ENCODE data around the gene ITPK1. TPM values are rescaled to one million over a fixed set of nuclear protein-coding genes. Genes with fewer than 3 reads are reported as not detected.

ITPK1 gene
- total RNA-seq, 4 donors from 2014 or later: 64.8 to 235 (median 128) TPM

- no peak for DNase-seq
- Histone ChIP-seq H3K27ac (peak overlapping the region; percentile 86 to 91 (median 88)), H3K36me3 (no peaks in the 10 kb centered on the region), H3K4me3 (no peak overlapping the region), H3K9me3 (no peaks in the 10 kb centered on the region), H3K27me3 (no peaks in the 10 kb centered on the region), H3K4me1 (peaks cover 86 to 100% (median 95%) of the 10 kb centered on the region in 4 donors)
- TF ChIP-seq EP300 (IDR thresholded peaks at IDR 0.05; ENCODE audit: low read depth): no peak
- TF ChIP-seq, protein P1, sequence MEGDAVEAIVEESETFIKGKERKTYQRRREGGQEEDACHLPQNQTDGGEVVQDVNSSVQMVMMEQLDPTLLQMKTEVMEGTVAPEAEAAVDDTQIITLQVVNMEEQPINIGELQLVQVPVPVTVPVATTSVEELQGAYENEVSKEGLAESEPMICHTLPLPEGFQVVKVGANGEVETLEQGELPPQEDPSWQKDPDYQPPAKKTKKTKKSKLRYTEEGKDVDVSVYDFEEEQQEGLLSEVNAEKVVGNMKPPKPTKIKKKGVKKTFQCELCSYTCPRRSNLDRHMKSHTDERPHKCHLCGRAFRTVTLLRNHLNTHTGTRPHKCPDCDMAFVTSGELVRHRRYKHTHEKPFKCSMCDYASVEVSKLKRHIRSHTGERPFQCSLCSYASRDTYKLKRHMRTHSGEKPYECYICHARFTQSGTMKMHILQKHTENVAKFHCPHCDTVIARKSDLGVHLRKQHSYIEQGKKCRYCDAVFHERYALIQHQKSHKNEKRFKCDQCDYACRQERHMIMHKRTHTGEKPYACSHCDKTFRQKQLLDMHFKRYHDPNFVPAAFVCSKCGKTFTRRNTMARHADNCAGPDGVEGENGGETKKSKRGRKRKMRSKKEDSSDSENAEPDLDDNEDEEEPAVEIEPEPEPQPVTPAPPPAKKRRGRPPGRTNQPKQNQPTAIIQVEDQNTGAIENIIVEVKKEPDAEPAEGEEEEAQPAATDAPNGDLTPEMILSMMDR (IDR thresholded peaks at IDR 0.05): no peak
- no peak for TF ChIP-seq POLR2AphosphoS5 (IDR thresholded peaks at IDR 0.05)
- TF ChIP-seq POLR2A (IDR thresholded peaks at IDR 0.05): no peak
- in situ Hi-C loops (cut with MboI; ENCODE audit: low pct_ligation_motif_present in 1 of 4, low pct_unique_long_range_greater_than_20kb in 1 of 4, low sequenced_read_pairs in 3 of 4) (no loop called here), intact Hi-C loops (cut with DNase I; ENCODE audit: low total_unique reads) (no loop called here)
- WGBS, 2 donors (ENCODE audit: low coverage in 1 of 2): 81% methylated on average over 2 of the region's 2 CpGs; no CpG with 5 or more reads in 1 of the 2 donors
Measured at GRCh38 chr14:93048843-93049242, 66.9 kb downstream of the ITPK1 start.

DNA sequence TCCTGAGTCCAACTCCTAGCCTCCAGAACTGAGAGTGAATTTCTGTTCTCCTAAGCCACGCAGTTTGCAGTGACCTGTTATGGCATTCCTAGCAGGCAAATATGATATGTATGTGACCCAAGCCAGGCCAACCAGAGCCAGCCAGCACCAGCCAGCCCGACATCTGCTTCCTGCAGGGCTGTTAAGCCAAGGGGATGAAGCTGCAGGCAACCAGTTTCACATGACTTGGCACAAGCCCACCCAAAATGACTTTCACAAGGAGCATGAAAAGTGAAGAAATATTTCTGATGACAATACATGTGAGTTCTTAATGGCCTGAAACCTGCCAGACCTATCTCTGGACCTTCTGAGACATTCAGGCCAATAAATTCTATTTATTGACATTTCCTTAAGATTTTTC lies 68.1 kb downstream of the ITPK1 start:
- TF ChIP-seq POLR2AphosphoS5 (IDR thresholded peaks at IDR 0.05) (no peak), POLR2A (IDR thresholded peaks at IDR 0.05) (no peak), EP300 (IDR thresholded peaks at IDR 0.05; ENCODE audit: low read depth) (no peak)
- TF ChIP-seq, protein P1 (IDR thresholded peaks at IDR 0.05): no peak
- Histone ChIP-seq H3K4me3 (no peak overlapping the region), H3K9me3 (no peaks in the 10 kb centered on the region), H3K27ac (peak overlapping the region; percentile 86 to 91 (median 90)), H3K4me1 (peaks cover 87 to 100% (median 96%) of the 10 kb centered on the region in 4 donors), H3K27me3 (no peaks in the 10 kb centered on the region), H3K36me3 (no peaks in the 10 kb centered on the region)
- WGBS, 2 donors (ENCODE audit: low coverage in 1 of 2): 80% methylated on average over 2 of the region's 2 CpGs; no CpG with 5 or more reads in 1 of the 2 donors
- in situ Hi-C loops (cut with MboI; ENCODE audit: low pct_ligation_motif_present in 1 of 4, low pct_unique_long_range_greater_than_20kb in 1 of 4, low sequenced_read_pairs in 3 of 4): no loop called here
- intact Hi-C loops (cut with DNase I; ENCODE audit: low total_unique reads): no loop called here
- DNase-seq: no peak

- peak overlapping the region; percentile 86 to 91 (median 90) for H3K27ac ChIP-seq
- intact Hi-C loops (cut with DNase I; ENCODE audit: low total_unique reads): no loop called here
- H3K36me3 ChIP-seq: no peaks in the 10 kb centered on the region
- peaks cover 87 to 100% (median 96%) of the 10 kb centered on the region in 4 donors for H3K4me1 ChIP-seq
- no peaks in the 10 kb centered on the region for H3K27me3 ChIP-seq
- in situ Hi-C loops (cut with MboI; ENCODE audit: low pct_ligation_motif_present in 1 of 4, low pct_unique_long_range_greater_than_20kb in 1 of 4, low sequenced_read_pairs in 3 of 4): no loop called here
- WGBS, 2 donors (ENCODE audit: low coverage in 1 of 2): 80 to 98% methylated on average over 1 to 4 of the region's 4 CpGs
- H3K4me3 ChIP-seq: no peak overlapping the region
- H3K9me3 ChIP-seq: no peaks in the 10 kb centered on the region
- TF ChIP-seq POLR2A (IDR thresholded peaks at IDR 0.05) (no peak), EP300 (IDR thresholded peaks at IDR 0.05; ENCODE audit: low read depth) (no peak), POLR2AphosphoS5 (IDR thresholded peaks at IDR 0.05) (no peak)
- TF ChIP-seq, protein P1 (IDR thresholded peaks at IDR 0.05): no peak
- DNase-seq: no peak
Measured at GRCh38 chr14:93047157-93047556, 68.6 kb downstream of the ITPK1 start.

GRCh38 chr14:93046705-93047050 lies 69.0 kb downstream of the ITPK1 start:
- Histone ChIP-seq H3K36me3 (no peaks in the 10 kb centered on the region), H3K27me3 (no peaks in the 10 kb centered on the region), H3K4me1 (peaks cover 87 to 100% (median 95%) of the 10 kb centered on the region in 4 donors), H3K4me3 (no peak overlapping the region), H3K9me3 (no peaks in the 10 kb centered on the region), H3K27ac (peak overlapping the region; percentile 86 to 90 (median 88))
- TF ChIP-seq EP300 (IDR thresholded peaks at IDR 0.05; ENCODE audit: low read depth) (no peak), POLR2AphosphoS5 (IDR thresholded peaks at IDR 0.05) (no peak), POLR2A (IDR thresholded peaks at IDR 0.05) (no peak)
- TF ChIP-seq, protein P1 (IDR thresholded peaks at IDR 0.05): no peak
- WGBS, 2 donors (ENCODE audit: low coverage in 1 of 2): 88% methylated on average over 7 of the region's 7 CpGs; no CpG with 5 or more reads in 1 of the 2 donors
- no peak for DNase-seq
- intact Hi-C loops (cut with DNase I; ENCODE audit: low total_unique reads): no loop called here
- in situ Hi-C loops (cut with MboI; ENCODE audit: low pct_ligation_motif_present in 1 of 4, low pct_unique_long_range_greater_than_20kb in 1 of 4, low sequenced_read_pairs in 3 of 4): no loop called here

Data from transverse colon (tissue), 4 donors.